Natural killer cell (primary cell): ENCODE data around the gene CCDC146. TPM values are rescaled to one million over a fixed set of nuclear protein-coding genes. Genes with fewer than 3 reads are reported as not detected.
"Not testable (repeated sequence)": the region's sequence is repeated elsewhere in the genome, so short reads cannot be mapped to it uniquely, and the experiment has no call there.

Source experiments
- ATAC-seq, 3 donors: fragments of 150-1000 bp in 2 of 3; fragments of 200-7000 bp in 1 of 3; cut with Tn5 transposase; 1 replicate in 1 of 3; 2 replicates in 2 of 3; pipeline ENCODE4 v1.10.0; 2021; ENCODE audit warnings: mild to moderate bottlenecking in 2 of 3, moderate library complexity in 2 of 3
- DNase-seq, 2 donors: peaks; one replicate each; pipeline versions ENCODE4 v3.0.0 to v3.0.0-alpha.2; 2013 to 2021; ENCODE audit warnings: mixed read lengths in 1 of 2
- H3K27ac ChIP-seq: one replicate; pipeline ENCODE4 v1.5.1; 2013; ENCODE audit warnings: mild to moderate bottlenecking, low read length
- H3K27me3 ChIP-seq: one replicate; pipeline ENCODE4 v1.6.1; 2013; ENCODE audit warnings: low read length; ENCODE audit not compliant: control insufficient read depth, insufficient read depth
- H3K36me3 ChIP-seq: one replicate; pipeline ENCODE4 v1.6.1; 2013; ENCODE audit warnings: low read length; ENCODE audit not compliant: control insufficient read depth, insufficient read depth
- H3K4me1 ChIP-seq: one replicate; pipeline ENCODE4 v1.6.1; 2013; ENCODE audit warnings: low read length; ENCODE audit not compliant: control insufficient read depth, insufficient read depth
- H3K4me3 ChIP-seq: one replicate; pipeline ENCODE4 v1.5.1; 2013; ENCODE audit warnings: low read length
- H3K9me3 ChIP-seq: one replicate; pipeline ENCODE4 v1.6.1; 2013; ENCODE audit warnings: low read length; ENCODE audit not compliant: control insufficient read depth, insufficient read depth
- H3K27ac Mint-ChIP-seq, 2 donors: one replicate each; pipeline ENCODE4 v1.8.0; 2022; ENCODE audit warnings: mild to moderate bottlenecking in 2 of 2, mixed read lengths in 2 of 2, moderate library complexity in 1 of 2
- H3K27me3 Mint-ChIP-seq, 2 donors: one replicate each; pipeline ENCODE4 v1.8.0; 2022; ENCODE audit warnings: low read depth in 2 of 2, mixed read lengths in 2 of 2
- H3K36me3 Mint-ChIP-seq: one replicate; pipeline ENCODE4 v1.8.0; 2022; ENCODE audit warnings: mixed read lengths
- H3K4me1 Mint-ChIP-seq, 2 donors: one replicate each; pipeline ENCODE4 v1.8.0; 2022; ENCODE audit warnings: mixed read lengths in 2 of 2
- H3K4me3 Mint-ChIP-seq: one replicate; pipeline ENCODE4 v1.8.0; 2022; ENCODE audit warnings: mild to moderate bottlenecking, moderate library complexity, mixed read lengths
- H3K9me3 Mint-ChIP-seq, 2 donors: one replicate each; pipeline ENCODE4 v1.8.0; 2022; ENCODE audit warnings: mixed read lengths in 2 of 2
- WGBS: methylation state at CpG from one replicate; pipeline ENCODE4 v1.1.7; 2013; ENCODE audit warnings: missing lambda C conversion rate; ENCODE audit not compliant: insufficient coverage; 5-methylcytosine and 5-hydroxymethylcytosine counted together
- intact Hi-C: fragments of 100-400 bp; cut with micrococcal nuclease; formaldehyde crosslinking; loops from one replicate; pipeline ENCODE4 v1.14.2; 2022
- total RNA-seq, 4 donors: library from RNA; stranded (reverse); fragments of 120-200 nt in 1 of 4; gene quantifications; one replicate each; pipeline versions ENCODE4 v1.2.3 to v1.2.4, GENCODE V29; 2013 to 2022
- TF ChIP-seq, protein P1 (sequence below): fragments of 200-600 bp; IDR thresholded peaks from one replicate; pipeline ENCODE4 v1.8.0; 2022; ENCODE audit warnings: antibody characterized with exemption

The CCDC146 gene
- total RNA-seq, 3 donors from 2014 or later (not counting 1 experiment from before 2014, with no cell fraction given) = 20.1 to 25.6 (median 24.0) TPM

DNA sequence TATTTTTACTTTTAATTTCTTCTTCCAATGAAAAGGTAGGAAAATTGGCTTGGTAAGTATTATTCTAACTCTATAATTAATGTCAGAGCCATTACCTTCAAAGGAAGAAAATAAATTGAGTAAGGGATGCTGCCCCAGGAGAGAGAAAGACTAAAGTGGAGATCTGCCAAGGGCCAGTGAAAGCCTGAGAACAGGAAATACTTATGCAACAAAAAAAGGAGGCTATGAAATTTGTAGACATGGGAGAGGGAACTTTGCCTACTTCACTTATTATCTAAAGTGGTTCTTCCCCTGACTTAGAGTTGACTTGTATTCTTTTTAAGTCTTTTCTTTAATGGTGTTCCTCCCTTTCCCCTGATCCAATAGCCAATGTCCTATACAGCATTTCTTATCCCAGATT is 29.8 kb downstream of the CCDC146 start:
- H3K9me3 ChIP-seq, DNase-seq, H3K4me3 Mint-ChIP-seq, H3K4me1 ChIP-seq, ATAC-seq, intact Hi-C loops, H3K9me3 Mint-ChIP-seq, H3K4me1 Mint-ChIP-seq, H3K36me3 Mint-ChIP-seq, H3K36me3 ChIP-seq, H3K4me3 ChIP-seq, H3K27ac ChIP-seq, H3K27me3 ChIP-seq, H3K27me3 Mint-ChIP-seq, H3K27ac Mint-ChIP-seq: not testable (repeated sequence)

- DNase-seq, H3K9me3 ChIP-seq, H3K27ac ChIP-seq, H3K4me3 Mint-ChIP-seq, H3K27me3 Mint-ChIP-seq, intact Hi-C loops, H3K4me1 ChIP-seq, H3K36me3 ChIP-seq, H3K27ac Mint-ChIP-seq, H3K4me3 ChIP-seq, H3K9me3 Mint-ChIP-seq, H3K36me3 Mint-ChIP-seq, H3K27me3 ChIP-seq, H3K4me1 Mint-ChIP-seq: not testable (repeated sequence)
- WGBS = 7% methylated on average over 1 of the region's 3 CpGs
- peak in 2 of 3 donors; percentile 43 to 59 for ATAC-seq
These were observed 32.6 kb downstream of the CCDC146 start for GRCh38 chr7:77154917-77155464.

DNA sequence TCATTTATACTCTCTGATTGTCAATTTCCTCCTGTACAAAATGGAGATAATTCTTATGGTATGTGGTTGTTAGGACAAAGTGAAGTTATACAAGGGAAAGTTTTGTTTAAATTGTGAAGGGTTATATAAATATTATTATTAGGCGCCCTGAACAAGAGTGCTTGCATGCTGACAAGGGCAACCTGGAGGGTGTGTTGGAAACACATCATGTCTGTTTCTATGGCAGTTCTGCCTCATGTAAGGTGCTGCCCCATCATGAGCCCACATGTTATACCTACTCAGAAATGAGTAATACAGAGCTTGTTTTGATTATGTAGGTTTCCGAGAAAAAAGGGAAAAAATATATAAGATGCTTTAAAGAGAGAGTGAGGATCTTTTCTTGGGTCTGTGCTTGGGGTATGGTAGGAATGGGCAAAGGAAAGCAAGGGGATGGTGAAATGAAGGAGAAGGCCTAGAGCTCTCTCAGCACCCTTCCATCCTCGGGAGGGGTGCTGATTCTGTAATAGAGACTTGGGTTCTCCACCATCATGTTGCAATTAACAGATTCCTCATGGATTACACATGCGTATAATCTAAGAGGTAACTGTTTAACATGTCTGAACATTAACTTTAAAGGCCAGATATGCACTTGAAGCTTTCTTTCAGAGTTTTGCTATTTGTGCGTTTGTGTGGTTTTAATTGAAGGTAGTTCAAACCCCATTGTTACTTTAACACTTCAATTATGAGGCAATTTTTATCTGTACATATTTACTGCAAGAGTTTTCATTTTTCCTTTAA is 33.4 kb downstream of the CCDC146 start:
- H3K36me3 Mint-ChIP-seq, H3K4me3 ChIP-seq, ATAC-seq, intact Hi-C loops, DNase-seq, H3K9me3 ChIP-seq, H3K27me3 ChIP-seq, H3K27me3 Mint-ChIP-seq, H3K27ac ChIP-seq, H3K36me3 ChIP-seq, H3K4me1 ChIP-seq, H3K9me3 Mint-ChIP-seq, H3K4me3 Mint-ChIP-seq, H3K27ac Mint-ChIP-seq, H3K4me1 Mint-ChIP-seq: not testable (repeated sequence)
- no CpG with 5 or more reads among the region's 5 CpGs for WGBS

GRCh38 chr7:77157034-77157433 is 34.6 kb downstream of the CCDC146 start:
- H3K27me3 Mint-ChIP-seq, intact Hi-C loops, DNase-seq, H3K4me1 Mint-ChIP-seq, H3K4me3 Mint-ChIP-seq, H3K36me3 Mint-ChIP-seq, H3K4me1 ChIP-seq, H3K36me3 ChIP-seq, H3K27me3 ChIP-seq, H3K4me3 ChIP-seq, ATAC-seq, H3K27ac Mint-ChIP-seq, H3K9me3 Mint-ChIP-seq, H3K27ac ChIP-seq, H3K9me3 ChIP-seq: not testable (repeated sequence)
- WGBS = no CpG with 5 or more reads among the region's 1 CpG

DNA sequence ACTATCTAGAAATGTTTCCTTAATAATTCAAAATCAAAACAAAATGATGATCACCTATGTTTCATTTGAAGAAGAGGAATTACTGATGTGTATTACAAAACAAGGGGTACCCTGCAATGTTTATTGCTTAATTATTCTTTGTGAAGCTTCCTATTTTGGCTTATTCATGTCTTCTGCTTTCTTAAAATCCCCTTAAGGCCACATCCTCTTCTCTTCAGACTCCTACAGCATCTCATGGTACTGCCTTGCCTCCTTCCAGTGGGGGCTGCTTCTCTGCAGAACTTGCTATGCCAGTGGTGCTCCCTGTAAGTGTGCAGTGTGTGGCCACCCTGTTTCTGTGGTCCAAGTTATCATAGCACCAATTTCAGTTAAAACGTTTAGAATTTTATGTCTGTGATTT is 35.0 kb downstream of the CCDC146 start:
- H3K27ac ChIP-seq = no peak overlapping the region
- peak in 2 of 3 donors; percentile 28 to 53 for ATAC-seq
- no peak overlapping the region for H3K4me3 ChIP-seq
- H3K4me1 ChIP-seq = no peaks in the 10 kb centered on the region
- TF ChIP-seq, protein P1, sequence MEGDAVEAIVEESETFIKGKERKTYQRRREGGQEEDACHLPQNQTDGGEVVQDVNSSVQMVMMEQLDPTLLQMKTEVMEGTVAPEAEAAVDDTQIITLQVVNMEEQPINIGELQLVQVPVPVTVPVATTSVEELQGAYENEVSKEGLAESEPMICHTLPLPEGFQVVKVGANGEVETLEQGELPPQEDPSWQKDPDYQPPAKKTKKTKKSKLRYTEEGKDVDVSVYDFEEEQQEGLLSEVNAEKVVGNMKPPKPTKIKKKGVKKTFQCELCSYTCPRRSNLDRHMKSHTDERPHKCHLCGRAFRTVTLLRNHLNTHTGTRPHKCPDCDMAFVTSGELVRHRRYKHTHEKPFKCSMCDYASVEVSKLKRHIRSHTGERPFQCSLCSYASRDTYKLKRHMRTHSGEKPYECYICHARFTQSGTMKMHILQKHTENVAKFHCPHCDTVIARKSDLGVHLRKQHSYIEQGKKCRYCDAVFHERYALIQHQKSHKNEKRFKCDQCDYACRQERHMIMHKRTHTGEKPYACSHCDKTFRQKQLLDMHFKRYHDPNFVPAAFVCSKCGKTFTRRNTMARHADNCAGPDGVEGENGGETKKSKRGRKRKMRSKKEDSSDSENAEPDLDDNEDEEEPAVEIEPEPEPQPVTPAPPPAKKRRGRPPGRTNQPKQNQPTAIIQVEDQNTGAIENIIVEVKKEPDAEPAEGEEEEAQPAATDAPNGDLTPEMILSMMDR = no peak
- WGBS = 25% methylated on average over 1 of the region's 1 CpG
- Mint-ChIP-seq H3K27me3 (no peaks in the 10 kb centered on the region), H3K4me1 (no peaks in the 10 kb centered on the region), H3K27ac (peak overlapping the region in 1 of 2 donors; percentile 8), H3K4me3 (no peak overlapping the region), H3K9me3 (no peaks in the 10 kb centered on the region), H3K36me3 (no peaks in the 10 kb centered on the region)
- DNase-seq = peak in 1 of 2 donors; percentile 3
- H3K27me3 ChIP-seq = no peaks in the 10 kb centered on the region
- H3K9me3 ChIP-seq = no peaks in the 10 kb centered on the region
- intact Hi-C loops = no loop called here
- H3K36me3 ChIP-seq = no peaks in the 10 kb centered on the region

GRCh38 chr7:77171073-77171472 is 48.7 kb downstream of the CCDC146 start:
- H3K36me3 Mint-ChIP-seq, H3K36me3 ChIP-seq, intact Hi-C loops, H3K9me3 ChIP-seq, ATAC-seq, H3K4me3 Mint-ChIP-seq, H3K27me3 ChIP-seq, H3K27ac ChIP-seq, H3K27me3 Mint-ChIP-seq, DNase-seq, H3K4me1 ChIP-seq, H3K27ac Mint-ChIP-seq, H3K4me1 Mint-ChIP-seq, H3K4me3 ChIP-seq, H3K9me3 Mint-ChIP-seq: not testable (repeated sequence)
- WGBS = 79% methylated on average over 4 of the region's 4 CpGs

- H3K4me1 Mint-ChIP-seq, H3K27ac ChIP-seq, H3K27ac Mint-ChIP-seq, DNase-seq, H3K27me3 Mint-ChIP-seq, ATAC-seq, H3K36me3 Mint-ChIP-seq, H3K36me3 ChIP-seq, H3K27me3 ChIP-seq, intact Hi-C loops, H3K9me3 ChIP-seq, H3K4me3 Mint-ChIP-seq, H3K4me3 ChIP-seq, H3K4me1 ChIP-seq, H3K9me3 Mint-ChIP-seq: not testable (repeated sequence)
- WGBS = 94% methylated on average over 2 of the region's 6 CpGs
These were observed 50.2 kb downstream of the CCDC146 start for GRCh38 chr7:77172437-77173172.
